Astrocyte (in vitro differentiated cells and primary cell): ENCODE measurements around the gene TAOK2. TPM values are rescaled to one million over a fixed set of nuclear protein-coding genes. Genes with fewer than 3 reads are reported as not detected.

ENCODE experiments used
- DNase-seq: peaks from one replicate; pipeline ENCODE4 v3.0.0-alpha.2; 2010; ENCODE audit warnings: low read depth
- FAIRE-seq: peaks from 2 replicates; lab custom pipeline; 2011; peaks lifted over from hg19 to GRCh38; lab: Jason Lieb, UNC
- H2AFZ ChIP-seq: 2 replicates; pipeline ENCODE4 v1.6.0; 2012; ENCODE audit warnings: low read depth, low read length, inconsistent platforms
- H3K27ac ChIP-seq: 2 replicates; pipeline ENCODE4 v1.5.1; 2011; ENCODE audit warnings: low read depth, low read length, inconsistent platforms
- H3K27me3 ChIP-seq: 2 replicates; pipeline ENCODE4 v1.6.0; 2011; ENCODE audit warnings: low read length, inconsistent platforms; ENCODE audit not compliant: insufficient read depth
- H3K36me3 ChIP-seq: 2 replicates; pipeline ENCODE4 v1.5.1; 2011; ENCODE audit warnings: low read length, inconsistent platforms; ENCODE audit not compliant: insufficient read depth
- H3K4me1 ChIP-seq: 2 replicates; pipeline ENCODE4 v1.5.1; 2011; ENCODE audit warnings: low read length, inconsistent platforms; ENCODE audit not compliant: insufficient read depth
- H3K4me2 ChIP-seq: 2 replicates; pipeline ENCODE4 v1.6.0; 2012; ENCODE audit warnings: low read length, inconsistent platforms
- H3K4me3 ChIP-seq: 2 replicates; pipeline ENCODE4 v1.5.1; 2011; ENCODE audit warnings: low read depth, mild to moderate bottlenecking, low read length, inconsistent platforms; ENCODE audit not compliant: insufficient read depth
- H3K79me2 ChIP-seq: 2 replicates; pipeline ENCODE4 v1.6.0; 2012; ENCODE audit warnings: mild to moderate bottlenecking, low read length, inconsistent platforms; ENCODE audit not compliant: insufficient read depth
- H3K9ac ChIP-seq: 2 replicates; pipeline ENCODE4 v1.6.0; 2012; ENCODE audit warnings: mild to moderate bottlenecking, low read length, inconsistent platforms
- H3K9me3 ChIP-seq: 2 replicates; pipeline ENCODE4 v1.5.1; 2012; ENCODE audit warnings: low read depth, mild to moderate bottlenecking, low read length, inconsistent platforms; ENCODE audit not compliant: insufficient read depth
- H4K20me1 ChIP-seq: 2 replicates; pipeline ENCODE4 v1.6.0; 2012; ENCODE audit warnings: low read length, inconsistent platforms; ENCODE audit not compliant: insufficient read depth
- H3K27ac Mint-ChIP-seq: one replicate; pipeline ENCODE4 v1.8.0; 2021; ENCODE audit warnings: mild to moderate bottlenecking, mixed read lengths; ENCODE audit not compliant: unreplicated experiment
- H3K27me3 Mint-ChIP-seq: one replicate; pipeline ENCODE4 v1.8.0; 2021; ENCODE audit warnings: low read depth, mixed read lengths; ENCODE audit not compliant: unreplicated experiment
- H3K36me3 Mint-ChIP-seq: one replicate; pipeline ENCODE4 v1.8.0; 2021; ENCODE audit warnings: low read depth, mixed read lengths; ENCODE audit not compliant: unreplicated experiment
- H3K4me1 Mint-ChIP-seq: one replicate; pipeline ENCODE4 v1.8.0; 2021; ENCODE audit warnings: low read depth, mixed read lengths; ENCODE audit not compliant: unreplicated experiment
- H3K4me3 Mint-ChIP-seq: one replicate; pipeline ENCODE4 v1.8.0; 2021; ENCODE audit warnings: mild to moderate bottlenecking, moderate library complexity, mixed read lengths; ENCODE audit not compliant: unreplicated experiment
- H3K9me3 Mint-ChIP-seq: one replicate; pipeline ENCODE4 v1.8.0; 2021; ENCODE audit warnings: mild to moderate bottlenecking, mixed read lengths; ENCODE audit not compliant: unreplicated experiment
- EZH2 ChIP-seq: IDR thresholded peaks from 2 replicates; pipeline ENCODE4 v1.6.1; 2012; ENCODE audit warnings: mild to moderate bottlenecking, low read length, inconsistent platforms; ENCODE audit not compliant: insufficient read depth
- total RNA-seq: library from RNA; stranded (reverse); gene quantifications from 2 replicates; pipeline ENCODE4 v1.2.1, GENCODE V29; 2021
- TF ChIP-seq, protein P1 (sequence below): IDR thresholded peaks from 2 replicates; pipeline ENCODE4 v1.5.1; 2011; ENCODE audit warnings: low read depth, mild to moderate bottlenecking, inconsistent platforms, low read length, moderate library complexity; ENCODE audit not compliant: insufficient read depth

The TAOK2 gene
- total RNA-seq, 1 donor from 2014 or later, result 55.9 TPM

DNA sequence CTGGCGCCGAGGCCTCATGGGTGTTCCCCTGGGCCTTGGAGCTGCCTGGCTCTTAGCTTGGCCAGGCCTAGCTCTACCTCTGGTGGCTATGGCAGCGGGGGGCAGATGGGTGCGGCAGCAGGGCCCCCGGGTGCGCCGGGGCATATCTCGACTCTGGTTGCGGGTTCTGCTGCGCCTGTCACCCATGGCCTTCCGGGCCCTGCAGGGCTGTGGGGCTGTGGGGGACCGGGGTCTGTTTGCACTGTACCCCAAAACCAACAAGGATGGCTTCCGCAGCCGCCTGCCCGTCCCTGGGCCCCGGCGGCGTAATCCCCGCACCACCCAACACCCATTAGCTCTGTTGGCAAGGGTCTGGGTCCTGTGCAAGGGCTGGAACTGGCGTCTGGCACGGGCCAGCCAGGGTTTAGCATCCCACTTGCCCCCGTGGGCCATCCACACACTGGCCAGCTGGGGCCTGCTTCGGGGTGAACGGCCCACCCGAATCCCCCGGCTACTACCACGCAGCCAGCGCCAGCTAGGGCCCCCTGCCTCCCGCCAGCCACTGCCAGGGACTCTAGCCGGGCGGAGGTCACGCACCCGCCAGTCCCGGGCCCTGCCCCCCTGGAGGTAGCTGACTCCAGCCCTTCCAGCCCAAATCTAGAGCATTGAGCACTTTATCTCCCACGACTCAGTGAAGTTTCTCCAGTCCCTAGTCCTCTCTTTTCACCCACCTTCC, 13.9 kb downstream of the TAOK2 start:
- Histone ChIP-seq H4K20me1 (peaks cover 43% of the 10 kb centered on the region), H2AFZ (no peak overlapping the region), H3K4me2 (no peak overlapping the region), H3K36me3 (peaks cover 46% of the 10 kb centered on the region), H3K9me3 (no peaks in the 10 kb centered on the region), H3K4me3 (no peak overlapping the region), H3K27me3 (no peaks in the 10 kb centered on the region), H3K27ac (no peak overlapping the region), H3K9ac (no peak overlapping the region), H3K4me1 (no peaks in the 10 kb centered on the region), H3K79me2 (no peaks in the 10 kb centered on the region)
- DNase-seq (no peak), FAIRE-seq (no peak)
- TF ChIP-seq, protein P1, sequence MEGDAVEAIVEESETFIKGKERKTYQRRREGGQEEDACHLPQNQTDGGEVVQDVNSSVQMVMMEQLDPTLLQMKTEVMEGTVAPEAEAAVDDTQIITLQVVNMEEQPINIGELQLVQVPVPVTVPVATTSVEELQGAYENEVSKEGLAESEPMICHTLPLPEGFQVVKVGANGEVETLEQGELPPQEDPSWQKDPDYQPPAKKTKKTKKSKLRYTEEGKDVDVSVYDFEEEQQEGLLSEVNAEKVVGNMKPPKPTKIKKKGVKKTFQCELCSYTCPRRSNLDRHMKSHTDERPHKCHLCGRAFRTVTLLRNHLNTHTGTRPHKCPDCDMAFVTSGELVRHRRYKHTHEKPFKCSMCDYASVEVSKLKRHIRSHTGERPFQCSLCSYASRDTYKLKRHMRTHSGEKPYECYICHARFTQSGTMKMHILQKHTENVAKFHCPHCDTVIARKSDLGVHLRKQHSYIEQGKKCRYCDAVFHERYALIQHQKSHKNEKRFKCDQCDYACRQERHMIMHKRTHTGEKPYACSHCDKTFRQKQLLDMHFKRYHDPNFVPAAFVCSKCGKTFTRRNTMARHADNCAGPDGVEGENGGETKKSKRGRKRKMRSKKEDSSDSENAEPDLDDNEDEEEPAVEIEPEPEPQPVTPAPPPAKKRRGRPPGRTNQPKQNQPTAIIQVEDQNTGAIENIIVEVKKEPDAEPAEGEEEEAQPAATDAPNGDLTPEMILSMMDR, result no peak
- no peak for TF ChIP-seq EZH2
- Mint-ChIP-seq H3K4me3 (no peak overlapping the region), H3K36me3 (peaks cover 14% of the 10 kb centered on the region), H3K4me1 (no peaks in the 10 kb centered on the region), H3K9me3 (no peaks in the 10 kb centered on the region), H3K27me3 (no peaks in the 10 kb centered on the region), H3K27ac (no peak overlapping the region)

DNA sequence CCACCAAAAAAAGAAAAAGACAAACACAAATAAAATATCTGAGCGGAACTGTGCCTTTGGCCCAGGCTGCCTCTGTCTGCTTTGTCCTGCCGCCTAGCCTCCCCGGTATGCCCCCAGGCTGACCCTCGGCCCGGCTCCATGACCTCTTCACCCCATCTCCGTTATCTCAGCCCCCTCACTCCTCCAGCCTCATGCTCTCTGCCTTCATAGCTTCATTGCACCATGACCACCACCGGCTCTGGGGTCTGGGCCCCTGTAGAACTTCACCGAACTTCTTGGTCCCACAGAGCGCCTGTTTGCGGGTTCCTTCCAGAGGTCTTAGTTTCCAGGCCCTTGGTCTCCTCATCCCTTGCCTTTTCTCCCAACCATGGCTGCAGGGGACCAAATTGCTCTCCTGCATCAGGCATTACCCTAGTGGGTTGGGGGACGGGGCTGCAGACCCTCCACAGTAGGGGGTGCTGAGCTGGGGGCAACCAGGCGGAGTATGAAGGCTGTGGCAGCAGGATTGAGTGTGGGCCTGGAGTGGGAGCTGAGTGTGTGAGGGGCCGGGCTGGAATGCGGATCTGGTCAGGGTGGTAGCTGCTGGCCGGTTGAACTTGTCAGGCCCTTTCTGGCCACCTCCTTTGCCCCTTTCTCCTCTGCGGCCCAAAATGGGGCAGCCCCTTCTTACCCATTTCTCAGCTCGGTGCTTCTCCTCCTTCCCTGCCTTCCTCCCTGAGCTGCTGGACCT, 14.8 kb downstream of the TAOK2 start:
- no peaks in the 10 kb centered on the region for H3K4me1 Mint-ChIP-seq
- H3K36me3 Mint-ChIP-seq, result peaks cover 18% of the 10 kb centered on the region
- Histone ChIP-seq H3K79me2 (no peaks in the 10 kb centered on the region), H3K27ac (no peak overlapping the region), H3K36me3 (peaks cover 41% of the 10 kb centered on the region), H3K9me3 (no peaks in the 10 kb centered on the region), H3K4me3 (no peak overlapping the region), H3K4me2 (no peak overlapping the region), H2AFZ (no peak overlapping the region), H3K9ac (no peak overlapping the region), H3K27me3 (no peaks in the 10 kb centered on the region), H3K4me1 (no peaks in the 10 kb centered on the region), H4K20me1 (peaks cover 35% of the 10 kb centered on the region)
- no peak for TF ChIP-seq EZH2
- TF ChIP-seq, protein P1, result no peak
- H3K4me3 Mint-ChIP-seq, result no peak overlapping the region
- no peaks in the 10 kb centered on the region for H3K9me3 Mint-ChIP-seq
- DNase-seq, result no peak
- no peaks in the 10 kb centered on the region for H3K27me3 Mint-ChIP-seq
- no peak overlapping the region for H3K27ac Mint-ChIP-seq
- no peak for FAIRE-seq
